HG02642 (cell line): ENCODE data around the gene PHAX.
A peak's percentile ranks its signal among the peaks of the same experiment; 100 is the strongest.
"Not testable (repeated sequence)": the region's sequence is repeated elsewhere in the genome, so short reads cannot be mapped to it uniquely, and the experiment has no call there.

Source experiments
- ATAC-seq: cut with Tn5 transposase; IDR thresholded peaks from one replicate; pipeline ENCODE4 v1.9.1; 2021; ENCODE audit warnings: mild to moderate bottlenecking; ENCODE audit not compliant: unreplicated experiment, poor library complexity

Gene PHAX

GRCh38 chr5:126599971-126600630, 646 bp upstream of the PHAX start:
- ATAC-seq: not testable (repeated sequence)

- ATAC-seq: no peak
These were observed 2.8 kb downstream of the PHAX start for GRCh38 chr5:126603402-126603991.

GRCh38 chr5:126605525-126605924, 4.8 kb downstream of the PHAX start:
- no peak for ATAC-seq

- ATAC-seq: no peak
These were observed 9.4 kb downstream of the PHAX start for GRCh38 chr5:126610160-126610559.

GRCh38 chr5:126610616-126611015, 9.9 kb downstream of the PHAX start:
- ATAC-seq: no peak

GRCh38 chr5:126613941-126614592, 13.3 kb downstream of the PHAX start:
- no peak for ATAC-seq

GRCh38 chr5:126615286-126615685, 14.5 kb downstream of the PHAX start:
- peak; percentile 96 for ATAC-seq

GRCh38 chr5:126617603-126618002, 16.9 kb downstream of the PHAX start:
- not testable (repeated sequence) for ATAC-seq

- ATAC-seq: no peak
These were observed 19.0 kb downstream of the PHAX start for GRCh38 chr5:126619781-126620180.

- ATAC-seq: no peak
These were observed 23.8 kb downstream of the PHAX start for GRCh38 chr5:126624534-126624933.

- ATAC-seq: no peak
These were observed 27.4 kb downstream of the PHAX start for GRCh38 chr5:126628102-126628501.

- no peak for ATAC-seq
These were observed 31.2 kb downstream of the PHAX start for GRCh38 chr5:126631920-126632319.

- ATAC-seq: no peak
These were observed 32.8 kb downstream of the PHAX start for GRCh38 chr5:126633552-126633951.

- no peak for ATAC-seq
These were observed 34.8 kb downstream of the PHAX start for GRCh38 chr5:126635585-126635984.

- no peak for ATAC-seq
These were observed 36.2 kb downstream of the PHAX start for GRCh38 chr5:126636956-126637355.

- peak; percentile 33 for ATAC-seq
These were observed 40.1 kb downstream of the PHAX start for GRCh38 chr5:126640866-126641265.

- ATAC-seq: peak; percentile 93
These were observed 40.6 kb downstream of the PHAX start for GRCh38 chr5:126641387-126641786.

GRCh38 chr5:126645132-126645531, 44.4 kb downstream of the PHAX start:
- no peak for ATAC-seq

- ATAC-seq: no peak
These were observed 46.3 kb downstream of the PHAX start for GRCh38 chr5:126647071-126647470.

GRCh38 chr5:126648471-126648870, 47.7 kb downstream of the PHAX start:
- ATAC-seq: no peak

GRCh38 chr5:126649057-126649456, 48.3 kb downstream of the PHAX start:
- ATAC-seq: not testable (repeated sequence)

GRCh38 chr5:126649709-126650108, 49.0 kb downstream of the PHAX start:
- not testable (repeated sequence) for ATAC-seq
